Panc1 (cell line): Measurements from ENCODE around the gene OR5AU1. TPM values are rescaled to one million over a fixed set of nuclear protein-coding genes. Genes with fewer than 3 reads are reported as not detected.

ENCODE experiments used
- ATAC-seq: fragments of 200-7000 bp; cut with Tn5 transposase; 2 replicates; pipeline ENCODE4 v1.9.1; 2020; ENCODE audit warnings: mild to moderate bottlenecking, moderate library complexity
- BruUV-seq: library from RNA; stranded (reverse); fragments of 400-500 nt; replicated peaks from 2 replicates; lab custom pipeline; 2021; lab: Mats Ljungman, UMichigan
- CTCF ChIA-PET: fragments of 300-600 bp; sonication (Branson Sonifier 250); formaldehyde crosslinking; loops from one replicate; lab custom pipeline; 2022; ENCODE audit warnings: antibody characterized with exemption; lab: Charles Lee
- POLR2A ChIA-PET: fragments of 300-600 bp; sonication (Branson Sonifier 250); formaldehyde crosslinking; loops from one replicate; lab custom pipeline; 2022; ENCODE audit warnings: antibody characterized with exemption; lab: Charles Lee
- DNase-seq: peaks from one replicate; pipeline ENCODE4 v3.0.0-alpha.2; 2010; ENCODE audit warnings: low read depth, low spot score
- H3K27ac ChIP-seq: 2 replicates; pipeline ENCODE4 v1.5.1; 2011; ENCODE audit warnings: mild to moderate bottlenecking, low read length, inconsistent platforms
- H3K27me3 ChIP-seq: fragments of 200-500 bp; sonication (Bioruptor generic); 2 replicates; pipeline ENCODE4 v1.6.0; 2014; ENCODE audit warnings: low read length, inconsistent platforms; ENCODE audit not compliant: control insufficient read depth, insufficient read depth
- H3K36me3 ChIP-seq: fragments of 200-500 bp; sonication (Bioruptor generic); 2 replicates; pipeline ENCODE4 v1.5.1; 2014; ENCODE audit warnings: inconsistent platforms, mild to moderate bottlenecking, low read length, moderate library complexity; ENCODE audit not compliant: control insufficient read depth, insufficient read depth
- H3K4me1 ChIP-seq: 2 replicates; pipeline ENCODE4 v1.5.1; 2011; ENCODE audit warnings: inconsistent platforms, mild to moderate bottlenecking, low read length, moderate library complexity; ENCODE audit not compliant: control insufficient read depth, insufficient read depth
- H3K4me3 ChIP-seq, 2 experiments: 2 replicates each; pipeline ENCODE4 v1.5.1; 2011 to 2012; ENCODE audit warnings: low read depth in 2 of 2, low read length in 2 of 2, mild to moderate bottlenecking in 2 of 2, inconsistent platforms in 1 of 2, moderate library complexity in 1 of 2
- H3K9me3 ChIP-seq: fragments of 200-500 bp; sonication (Bioruptor generic); 2 replicates; pipeline ENCODE4 v1.5.1; 2014; ENCODE audit warnings: low read depth, mild to moderate bottlenecking, inconsistent platforms, low read length, moderate library complexity; ENCODE audit not compliant: control insufficient read depth, insufficient read depth
- CTCF ChIP-seq: fragments of 450-650 bp; IDR thresholded peaks from 2 replicates; pipeline ENCODE4 v1.5.1; 2017; ENCODE audit warnings: mild to moderate bottlenecking
- POLR2AphosphoS5 ChIP-seq: IDR thresholded peaks from 2 replicates; pipeline ENCODE4 v1.6.1; 2012; ENCODE audit warnings: mild to moderate bottlenecking, low read depth, low read length, moderate library complexity
- SIN3A ChIP-seq: IDR thresholded peaks from 2 replicates; pipeline ENCODE4 v1.6.1; 2012; ENCODE audit warnings: low read depth, mild to moderate bottlenecking, low read length, moderate library complexity, borderline replicate concordance; ENCODE audit not compliant: insufficient read depth
- TCF7L2 ChIP-seq: IDR thresholded peaks from 2 replicates; pipeline ENCODE4 v1.6.1; 2011; ENCODE audit warnings: mild to moderate bottlenecking, low read depth, low read length, inconsistent platforms
- in situ Hi-C: cut with HindIII; loops from 2 replicates; pipeline ENCODE4 v1.10.0; 2016; ENCODE audit warnings: low sequenced_read_pairs, low pct_unique_long_range_greater_than_20kb
- intact Hi-C: fragments of 100-400 bp; cut with micrococcal nuclease; formaldehyde crosslinking; loops from one replicate; pipeline ENCODE4 v1.10.0; 2022; ENCODE audit not compliant: unreplicated experiment
- total RNA-seq: library from RNA; stranded (reverse); gene quantifications from one replicate; pipeline ENCODE4 v1.2.1, GENCODE V29; 2021; ENCODE audit not compliant: unreplicated experiment
- TF ChIP-seq, protein P1 (sequence below), 2 experiments: IDR thresholded peaks; 2 replicates each; pipeline ENCODE4 v1.6.1; 2011 to 2012; ENCODE audit warnings: low read depth in 2 of 2, control low read depth in 1 of 2, low read length in 1 of 2, mild to moderate bottlenecking in 1 of 2, moderate library complexity in 1 of 2; ENCODE audit not compliant: insufficient read depth in 1 of 2

Gene OR5AU1
- total RNA-seq, 1 experiment from 2014 or later = not detected

- in situ Hi-C loops = no loop called here
- TF ChIP-seq POLR2AphosphoS5 (no peak), CTCF (no peak), TCF7L2 (no peak), SIN3A (no peak)
- TF ChIP-seq, protein P1, sequence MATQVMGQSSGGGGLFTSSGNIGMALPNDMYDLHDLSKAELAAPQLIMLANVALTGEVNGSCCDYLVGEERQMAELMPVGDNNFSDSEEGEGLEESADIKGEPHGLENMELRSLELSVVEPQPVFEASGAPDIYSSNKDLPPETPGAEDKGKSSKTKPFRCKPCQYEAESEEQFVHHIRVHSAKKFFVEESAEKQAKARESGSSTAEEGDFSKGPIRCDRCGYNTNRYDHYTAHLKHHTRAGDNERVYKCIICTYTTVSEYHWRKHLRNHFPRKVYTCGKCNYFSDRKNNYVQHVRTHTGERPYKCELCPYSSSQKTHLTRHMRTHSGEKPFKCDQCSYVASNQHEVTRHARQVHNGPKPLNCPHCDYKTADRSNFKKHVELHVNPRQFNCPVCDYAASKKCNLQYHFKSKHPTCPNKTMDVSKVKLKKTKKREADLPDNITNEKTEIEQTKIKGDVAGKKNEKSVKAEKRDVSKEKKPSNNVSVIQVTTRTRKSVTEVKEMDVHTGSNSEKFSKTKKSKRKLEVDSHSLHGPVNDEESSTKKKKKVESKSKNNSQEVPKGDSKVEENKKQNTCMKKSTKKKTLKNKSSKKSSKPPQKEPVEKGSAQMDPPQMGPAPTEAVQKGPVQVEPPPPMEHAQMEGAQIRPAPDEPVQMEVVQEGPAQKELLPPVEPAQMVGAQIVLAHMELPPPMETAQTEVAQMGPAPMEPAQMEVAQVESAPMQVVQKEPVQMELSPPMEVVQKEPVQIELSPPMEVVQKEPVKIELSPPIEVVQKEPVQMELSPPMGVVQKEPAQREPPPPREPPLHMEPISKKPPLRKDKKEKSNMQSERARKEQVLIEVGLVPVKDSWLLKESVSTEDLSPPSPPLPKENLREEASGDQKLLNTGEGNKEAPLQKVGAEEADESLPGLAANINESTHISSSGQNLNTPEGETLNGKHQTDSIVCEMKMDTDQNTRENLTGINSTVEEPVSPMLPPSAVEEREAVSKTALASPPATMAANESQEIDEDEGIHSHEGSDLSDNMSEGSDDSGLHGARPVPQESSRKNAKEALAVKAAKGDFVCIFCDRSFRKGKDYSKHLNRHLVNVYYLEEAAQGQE (IDR thresholded peaks at IDR 0.05; ENCODE audit: insufficient read depth in 1 of 2, low read depth in 2 of 2, low read length in 1 of 2) = no peak
- Histone ChIP-seq H3K27me3 (peaks cover 2% of the 10 kb centered on the region), H3K9me3 (no peaks in the 10 kb centered on the region), H3K4me3 (no peak overlapping the region), H3K4me1 (no peaks in the 10 kb centered on the region), H3K27ac (no peak overlapping the region), H3K36me3 (no peaks in the 10 kb centered on the region)
- ATAC-seq (no peak), DNase-seq (no peak)
- POLR2A ChIA-PET = no interaction called here
- intact Hi-C loops = no loop called here
- CTCF ChIA-PET = no interaction called here
- no TSS peak for BruUV-seq
Observed at GRCh38 chr14:21163871-21164291, 8.0 kb upstream of the OR5AU1 start.

- Histone ChIP-seq H3K4me1 (no peaks in the 10 kb centered on the region), H3K4me3 (no peak overlapping the region), H3K27me3 (peaks cover 2% of the 10 kb centered on the region), H3K9me3 (no peaks in the 10 kb centered on the region), H3K27ac (no peak overlapping the region), H3K36me3 (no peaks in the 10 kb centered on the region)
- ATAC-seq (no peak), DNase-seq (no peak)
- TF ChIP-seq POLR2AphosphoS5 (no peak), SIN3A (no peak), CTCF (no peak), TCF7L2 (no peak)
- TF ChIP-seq, protein P1 (IDR thresholded peaks at IDR 0.05; ENCODE audit: insufficient read depth in 1 of 2, low read depth in 2 of 2, low read length in 1 of 2) = no peak
- ChIA-PET POLR2A (no interaction called here), CTCF (no interaction called here)
- in situ Hi-C loops (no loop called here), intact Hi-C loops (no loop called here)
- no TSS peak for BruUV-seq
Observed at GRCh38 chr14:21162081-21162480, 6.2 kb upstream of the OR5AU1 start.
